ENCODE data around the gene SYNE1.
A peak's percentile ranks its signal among the peaks of the same experiment; 100 is the strongest.

Gene SYNE1

DNA sequence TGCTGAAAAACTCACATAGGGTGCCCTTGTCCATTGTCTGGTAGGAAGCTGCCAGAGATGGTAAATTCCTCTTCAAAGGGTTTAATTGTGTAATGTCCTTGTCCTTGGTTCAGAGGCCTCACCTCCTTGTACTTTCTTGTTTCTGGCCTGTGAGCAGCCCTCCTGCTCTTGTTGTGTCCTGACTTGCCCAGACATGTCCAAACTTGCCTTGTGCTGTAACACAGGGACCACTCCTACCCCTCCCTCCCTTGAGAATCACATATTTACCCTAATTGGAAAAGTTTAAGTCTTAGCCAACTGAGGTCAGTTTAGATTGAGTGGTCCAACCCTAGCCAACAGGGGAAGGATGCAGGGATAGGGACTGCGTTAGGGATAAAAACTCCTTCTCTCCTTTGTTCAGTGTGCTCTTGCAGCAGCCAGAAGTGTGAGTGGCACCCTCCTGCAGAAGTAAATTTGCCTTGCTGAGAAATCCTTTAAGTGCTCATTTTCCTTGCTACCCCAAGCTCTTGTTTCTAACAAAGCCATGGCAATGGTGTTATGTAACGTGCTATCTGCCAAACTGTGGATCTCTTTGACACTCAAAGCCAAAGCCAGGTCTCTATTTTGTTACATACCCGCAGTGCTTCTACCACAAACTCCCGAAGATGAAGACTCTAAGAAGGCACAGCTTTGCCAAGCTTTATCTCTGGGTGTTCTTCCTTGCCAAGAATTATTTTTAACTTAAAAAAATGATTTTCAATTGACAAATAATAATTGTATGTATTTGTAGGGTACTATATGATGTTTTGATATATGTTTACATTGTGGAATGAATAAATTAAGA lies 415.1 kb downstream of the SYNE1 start:
- DNase-seq: no peak

DNA sequence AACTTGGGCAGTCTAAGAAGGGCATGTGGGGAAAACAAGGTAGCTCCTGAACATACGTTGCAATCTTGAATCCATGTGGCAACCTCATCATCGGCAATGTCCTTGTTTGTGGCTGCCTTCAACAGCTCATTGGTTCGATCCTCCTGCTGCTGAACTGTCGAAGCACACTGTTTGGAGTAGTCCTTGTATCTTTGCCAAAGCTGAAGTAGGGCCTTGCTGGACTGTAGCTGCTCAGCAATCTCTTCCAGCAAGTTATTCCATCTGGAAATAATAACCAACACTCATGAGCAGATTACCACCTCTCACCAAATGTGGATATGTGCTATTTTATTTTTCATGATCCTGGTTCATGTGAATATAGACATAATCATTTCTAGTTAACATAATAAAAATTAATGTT lies 416.4 kb downstream of the SYNE1 start:
- no peak for DNase-seq

- DNase-seq: peak; percentile 69
These were observed 418.3 kb downstream of the SYNE1 start for GRCh38 chr6:152218887-152219286.

GRCh38 chr6:152212437-152212836 lies 424.7 kb downstream of the SYNE1 start:
- no peak for DNase-seq

- DNase-seq: no peak
These were observed 428.0 kb downstream of the SYNE1 start for GRCh38 chr6:152209211-152209610.

- peak; percentile 59 for DNase-seq
These were observed 429.0 kb downstream of the SYNE1 start for GRCh38 chr6:152207915-152208714.

- DNase-seq: no peak
These were observed 430.9 kb downstream of the SYNE1 start for GRCh38 chr6:152206072-152206818.

- no peak for DNase-seq
These were observed 432.6 kb downstream of the SYNE1 start for GRCh38 chr6:152204591-152204990.

GRCh38 chr6:152201120-152201519 lies 436.0 kb downstream of the SYNE1 start:
- DNase-seq: no peak

- no peak for DNase-seq
These were observed 441.3 kb downstream of the SYNE1 start for GRCh38 chr6:152195896-152196295.

DNA sequence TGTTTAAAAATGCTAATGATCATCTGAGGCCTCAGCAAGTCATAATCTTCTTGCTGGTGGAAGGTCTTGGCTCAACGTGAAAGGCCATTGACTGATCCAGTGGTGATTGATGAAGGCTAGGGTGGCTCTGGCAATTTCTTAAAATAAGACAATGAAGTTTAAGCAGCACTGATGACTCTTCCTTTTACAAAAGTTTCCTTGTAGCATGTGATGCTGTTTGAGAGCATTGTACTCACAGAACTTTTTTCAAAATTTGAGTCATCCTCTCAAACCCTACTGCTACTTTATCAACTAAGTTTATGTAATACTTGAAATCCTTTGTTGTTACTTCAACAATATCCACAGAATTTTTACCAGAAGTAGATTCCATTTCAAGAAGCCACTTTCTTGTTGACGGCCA lies 447.4 kb downstream of the SYNE1 start:
- no peak for DNase-seq

DNA sequence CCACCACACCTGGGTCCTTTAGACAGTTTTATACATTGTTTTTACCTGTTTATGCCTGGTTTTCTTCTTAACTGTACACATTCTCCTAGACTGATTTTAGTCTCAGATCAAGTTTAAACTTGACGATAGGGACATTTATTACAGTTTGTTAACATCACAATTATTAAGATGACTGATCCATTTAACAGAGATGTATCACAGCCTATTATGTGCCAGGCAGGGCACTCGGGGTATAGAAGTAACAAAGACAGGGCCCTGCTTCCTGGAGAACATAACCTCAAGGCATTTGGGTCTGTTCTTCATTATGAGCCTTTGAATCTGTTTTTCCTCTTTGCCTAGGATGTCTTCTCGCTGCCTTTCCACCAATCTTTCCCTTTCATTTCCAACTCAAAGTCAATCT lies 449.2 kb downstream of the SYNE1 start:
- no peak for DNase-seq

DNA sequence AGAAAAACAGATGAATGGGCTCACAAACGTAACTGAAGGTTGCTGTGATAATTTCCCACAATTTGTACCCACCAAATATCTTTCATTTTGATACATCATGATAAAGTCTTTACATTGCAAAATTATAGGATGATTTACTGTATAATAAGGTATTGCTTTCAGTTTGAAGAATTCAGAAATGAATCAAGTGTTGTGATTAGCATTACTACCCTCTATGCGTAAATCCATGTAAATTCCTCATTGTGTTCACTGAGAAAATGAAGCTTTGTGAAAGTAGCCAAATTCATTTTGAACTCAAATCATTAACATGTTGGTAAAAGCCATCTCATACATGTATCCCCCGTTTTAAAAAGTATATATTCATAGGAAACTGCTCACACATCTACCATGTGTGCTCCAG lies 450.3 kb downstream of the SYNE1 start:
- DNase-seq: no peak

- no peak for DNase-seq
These were observed 452.1 kb downstream of the SYNE1 start for GRCh38 chr6:152184917-152185574.

DNA sequence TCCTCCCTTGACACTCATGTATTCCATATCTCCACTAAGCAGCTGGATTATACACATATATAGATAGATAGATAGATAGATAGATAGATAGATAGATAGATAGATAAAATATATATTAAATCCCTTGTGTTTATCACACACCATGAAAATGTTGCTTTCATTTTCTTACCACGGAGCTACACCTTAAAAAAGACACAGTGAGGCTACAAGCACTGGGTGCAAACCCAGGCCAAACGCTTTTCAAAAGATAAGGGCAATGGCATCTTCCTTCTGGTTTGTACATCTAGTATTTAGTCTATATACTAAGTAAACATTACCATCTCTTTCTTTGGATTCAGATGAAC lies 452.6 kb downstream of the SYNE1 start:
- no peak for DNase-seq

GRCh38 chr6:152180601-152181000 lies 456.6 kb downstream of the SYNE1 start:
- no peak for DNase-seq

DNA sequence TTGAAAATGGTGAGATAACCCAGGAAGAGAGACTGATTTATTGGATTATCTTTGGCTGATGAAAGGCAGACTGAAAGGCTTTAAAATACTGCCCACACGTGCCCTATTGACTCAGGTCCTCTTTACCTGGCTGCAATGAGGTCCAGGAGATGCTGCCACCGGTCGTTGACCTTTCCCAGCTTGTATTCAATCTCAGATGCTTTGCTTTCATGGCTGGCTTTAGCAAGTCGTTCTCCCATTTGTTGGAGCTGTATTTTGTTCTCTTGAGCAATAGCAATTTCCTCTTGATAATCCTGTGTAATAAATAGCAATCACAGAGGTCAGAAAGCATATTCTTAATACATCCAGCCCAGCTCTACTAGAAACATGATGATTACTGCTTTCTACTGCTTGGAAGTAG lies 460.9 kb downstream of the SYNE1 start:
- no peak for DNase-seq

DNA sequence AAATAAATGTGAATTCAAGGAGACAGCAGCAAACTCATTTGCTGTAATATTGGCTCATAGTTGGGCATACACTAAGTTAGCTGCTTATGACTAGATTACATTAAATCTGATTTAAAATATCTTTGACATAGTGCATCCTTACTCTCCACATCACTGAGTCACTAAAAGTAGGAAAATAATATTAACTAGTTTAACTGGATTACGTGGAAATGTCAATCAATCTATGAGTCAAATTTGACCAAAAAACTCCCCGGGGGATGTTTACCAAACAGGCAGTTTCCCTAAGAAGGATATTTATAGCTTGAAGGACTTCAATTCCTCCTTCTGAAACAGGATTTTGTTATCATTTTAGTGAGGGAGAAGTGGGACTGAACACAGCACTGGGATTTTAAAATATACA lies 463.2 kb downstream of the SYNE1 start:
- DNase-seq: no peak

- DNase-seq: no peak
These were observed 463.8 kb downstream of the SYNE1 start for GRCh38 chr6:152173321-152173720.

DNA sequence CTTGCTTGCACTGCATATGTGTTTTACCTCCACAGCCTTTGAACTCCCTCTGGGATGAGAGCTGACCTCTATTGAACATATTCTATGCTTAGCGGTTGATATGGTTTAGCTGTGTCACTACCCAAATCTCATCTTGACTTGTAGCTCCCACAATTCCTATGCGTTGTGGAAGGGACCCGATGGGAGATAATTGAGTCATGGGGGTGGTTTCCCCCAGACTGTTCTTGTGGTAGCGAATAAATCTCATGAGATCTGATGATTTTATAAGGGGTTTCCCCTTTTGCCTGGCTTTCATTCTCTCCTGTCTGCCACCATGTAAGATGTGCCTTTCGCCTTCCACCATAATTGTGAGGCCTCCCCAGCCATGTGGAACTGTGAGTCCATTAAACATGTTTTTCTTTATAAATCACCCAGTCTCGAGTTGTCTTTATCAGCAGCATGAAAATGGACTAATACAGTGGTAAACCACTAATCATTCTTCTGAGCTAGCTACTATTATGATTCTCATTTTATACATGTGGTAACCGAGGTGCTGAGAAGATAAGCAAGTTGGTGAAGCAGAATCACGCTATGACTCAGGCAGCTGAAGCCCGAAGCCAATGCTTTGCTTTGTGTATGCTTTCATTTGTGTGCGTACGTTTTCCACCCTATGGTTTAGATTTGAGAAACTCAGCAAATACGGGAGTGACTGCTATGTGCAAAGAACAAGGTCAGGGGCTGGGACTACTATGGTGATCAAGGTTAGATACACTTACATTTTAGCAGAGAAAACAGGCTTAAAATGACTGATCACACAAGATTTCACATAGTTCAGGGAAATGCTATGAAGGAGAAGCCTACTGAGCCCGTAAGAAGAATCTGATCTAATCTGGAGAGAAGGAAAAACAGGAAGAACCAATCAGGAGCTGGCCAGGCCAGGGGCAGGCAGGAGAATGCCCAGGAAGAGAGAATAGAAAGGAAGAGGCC lies 466.2 kb downstream of the SYNE1 start:
- no peak for DNase-seq

GRCh38 chr6:152170313-152170701 lies 466.9 kb downstream of the SYNE1 start:
- DNase-seq: no peak

Data from DMS153 (cell line).